CD4-positive, CD25-positive, alpha-beta regulatory T cell (primary cell): ENCODE results near the gene PRKCE. TPM values are rescaled to one million over a fixed set of nuclear protein-coding genes. Genes with fewer than 3 reads are reported as not detected.

Source experiments
- ATAC-seq, 2 donors: fragments of 150-1000 bp; cut with Tn5 transposase; one replicate each; pipeline ENCODE4 v1.10.0; 2021; ENCODE audit warnings: low read depth in 2 of 2, moderate number of reproducible peaks in 2 of 2, moderate library complexity in 1 of 2
- DNase-seq, 3 donors: peaks; one replicate each; pipeline versions ENCODE4 v3.0.0 to v3.0.0-alpha.2; 2012 to 2022; ENCODE audit warnings: mixed read lengths in 1 of 3
- H3K27ac ChIP-seq: one replicate; pipeline ENCODE4 v1.7.0; 2013; ENCODE audit warnings: mild to moderate bottlenecking, low read length; ENCODE audit not compliant: insufficient read depth, poor library complexity, severe bottlenecking
- H3K27me3 ChIP-seq: one replicate; pipeline ENCODE4 v1.7.0; 2013; ENCODE audit warnings: low read length; ENCODE audit not compliant: control insufficient read depth, insufficient read depth
- H3K36me3 ChIP-seq: one replicate; pipeline ENCODE4 v1.7.0; 2013; ENCODE audit warnings: mild to moderate bottlenecking, low read length, moderate library complexity; ENCODE audit not compliant: control insufficient read depth, insufficient read depth
- H3K4me1 ChIP-seq: 2 replicates; pipeline ENCODE4 v1.7.0; 2013; ENCODE audit warnings: mild to moderate bottlenecking, low read length; ENCODE audit not compliant: insufficient read depth, control insufficient read depth, poor library complexity, severe bottlenecking
- H3K4me3 ChIP-seq: one replicate; pipeline ENCODE4 v1.7.0; 2013; ENCODE audit warnings: low read depth, mild to moderate bottlenecking, low read length, moderate library complexity
- H3K9me3 ChIP-seq, 2 experiments: 1 replicate in 1 of 2; 2 replicates in 1 of 2; pipeline ENCODE4 v1.7.0; 2013; ENCODE audit warnings: low read length in 2 of 2, mild to moderate bottlenecking in 1 of 2, moderate library complexity in 1 of 2; ENCODE audit not compliant: control insufficient read depth in 2 of 2
- H3K27ac Mint-ChIP-seq, 3 donors: one replicate each; pipeline ENCODE4 v1.8.0; 2020 to 2022; ENCODE audit warnings: mild to moderate bottlenecking in 3 of 3, mixed read lengths in 3 of 3, moderate library complexity in 2 of 3
- H3K27me3 Mint-ChIP-seq: one replicate; pipeline ENCODE4 v1.8.0; 2022; ENCODE audit warnings: mild to moderate bottlenecking, mixed read lengths
- H3K36me3 Mint-ChIP-seq: one replicate; pipeline ENCODE4 v1.8.0; 2020; ENCODE audit warnings: mixed read lengths
- H3K4me1 Mint-ChIP-seq, 4 donors: one replicate each; pipeline ENCODE4 v1.8.0; 2020 to 2022; ENCODE audit warnings: mixed read lengths in 4 of 4, mild to moderate bottlenecking in 1 of 4
- H3K4me3 Mint-ChIP-seq, 4 donors: one replicate each; pipeline ENCODE4 v1.8.0; 2020 to 2022; ENCODE audit warnings: mild to moderate bottlenecking in 4 of 4, mixed read lengths in 4 of 4, moderate library complexity in 3 of 4
- H3K9me3 Mint-ChIP-seq, 7 donors: one replicate each; pipeline ENCODE4 v1.8.0; 2020 to 2022; ENCODE audit warnings: mixed read lengths in 7 of 7, mild to moderate bottlenecking in 3 of 7, moderate library complexity in 2 of 7
- polyA plus RNA-seq, 4 donors: library from polyadenylated mRNA; unstranded; fragments of 300-500 nt; fragmentation: Illumina TruSeq; gene quantifications; one replicate each; pipeline ENCODE4 v1.2.3, GENCODE V29; 2021
- total RNA-seq: library from RNA; stranded (reverse); gene quantifications from one replicate; pipeline ENCODE4 v1.2.3, GENCODE V29; 2022

PRKCE gene
- total and polyA plus RNA-seq, 5 donors from 2014 or later: 0.78 to 16.5 (median 1.3) TPM

DNA sequence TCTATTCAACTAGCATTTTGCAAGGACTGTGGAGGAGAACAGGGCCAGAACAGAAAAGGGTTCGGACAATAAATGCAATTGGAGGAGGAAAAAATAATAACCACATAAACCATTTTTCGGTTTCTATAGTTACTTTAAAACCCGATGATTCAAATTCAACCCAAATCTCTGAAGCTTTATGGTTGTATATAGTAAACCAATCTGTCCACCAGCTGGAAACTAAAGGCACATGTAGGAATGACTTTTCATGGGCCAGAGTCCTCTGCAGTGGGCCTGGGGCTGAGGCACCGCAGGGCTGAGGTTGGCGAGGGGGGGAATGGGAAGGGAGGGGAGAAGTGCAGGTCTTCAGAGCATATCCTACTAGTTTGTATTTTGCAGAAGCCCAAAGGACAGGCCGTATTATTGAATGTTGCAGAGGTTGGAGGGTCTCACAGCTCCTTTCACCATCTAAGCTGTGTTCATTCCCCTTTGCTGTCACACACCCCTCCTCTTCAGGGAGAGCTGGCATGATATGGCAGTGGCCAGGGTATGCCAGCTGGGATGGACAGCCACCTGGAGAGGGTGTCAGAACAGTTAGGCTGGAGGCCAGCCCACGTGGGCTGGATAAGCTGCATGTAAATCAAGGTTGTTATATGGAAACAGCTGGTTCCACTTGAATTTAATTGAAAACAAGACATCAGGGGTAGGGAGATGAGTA lies 267.1 kb downstream of the PRKCE start:
- peaks cover 0 to 3% (median 0%) of the 10 kb centered on the region in 4 donors for H3K4me1 Mint-ChIP-seq
- H3K9me3 ChIP-seq: no peaks in the 10 kb centered on the region
- no peak overlapping the region for H3K4me3 Mint-ChIP-seq
- no peaks in the 10 kb centered on the region for H3K36me3 Mint-ChIP-seq
- H3K27ac ChIP-seq: no peak overlapping the region
- no peaks in the 10 kb centered on the region for H3K9me3 Mint-ChIP-seq
- ATAC-seq: no peak
- H3K4me3 ChIP-seq: no peak overlapping the region
- H3K27ac Mint-ChIP-seq: no peak overlapping the region
- H3K27me3 ChIP-seq: no peaks in the 10 kb centered on the region
- H3K4me1 ChIP-seq: no peaks in the 10 kb centered on the region
- no peak for DNase-seq
- no peaks in the 10 kb centered on the region for H3K27me3 Mint-ChIP-seq
- H3K36me3 ChIP-seq: no peaks in the 10 kb centered on the region

DNA sequence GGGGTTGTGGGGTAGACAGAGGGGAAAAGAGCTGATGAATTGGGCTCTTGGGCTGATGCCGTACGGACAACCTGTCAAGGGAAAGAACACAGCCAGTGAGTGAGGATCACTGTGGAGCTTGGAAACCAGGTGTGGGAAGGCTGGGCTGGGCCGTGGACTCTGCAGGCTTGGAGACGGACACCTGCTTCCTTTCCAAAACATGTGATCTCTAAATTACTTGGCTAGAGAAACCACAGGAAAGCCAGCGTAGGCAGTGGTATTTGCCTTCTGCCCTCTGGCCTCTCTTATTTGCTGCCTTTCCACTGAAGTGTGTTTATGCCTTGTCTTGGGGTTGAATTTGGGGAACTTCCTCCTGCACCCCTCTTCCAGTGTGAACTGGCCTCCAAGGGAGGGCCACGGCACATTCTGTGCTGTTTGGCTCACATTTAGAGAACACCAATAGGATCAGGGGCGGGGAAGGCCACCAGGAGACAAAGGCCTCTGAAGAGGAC lies 267.7 kb downstream of the PRKCE start:
- ATAC-seq (no peak), DNase-seq (no peak)
- H3K27me3 Mint-ChIP-seq: no peaks in the 10 kb centered on the region
- no peak overlapping the region for H3K4me3 ChIP-seq
- no peak overlapping the region for H3K27ac Mint-ChIP-seq
- H3K27ac ChIP-seq: no peak overlapping the region
- H3K36me3 Mint-ChIP-seq: no peaks in the 10 kb centered on the region
- H3K9me3 ChIP-seq: no peaks in the 10 kb centered on the region
- H3K36me3 ChIP-seq: no peaks in the 10 kb centered on the region
- H3K4me1 Mint-ChIP-seq: peaks cover 0 to 5% (median 0%) of the 10 kb centered on the region in 4 donors
- H3K27me3 ChIP-seq: no peaks in the 10 kb centered on the region
- H3K9me3 Mint-ChIP-seq: no peaks in the 10 kb centered on the region
- no peak overlapping the region for H3K4me3 Mint-ChIP-seq
- H3K4me1 ChIP-seq: no peaks in the 10 kb centered on the region

DNA sequence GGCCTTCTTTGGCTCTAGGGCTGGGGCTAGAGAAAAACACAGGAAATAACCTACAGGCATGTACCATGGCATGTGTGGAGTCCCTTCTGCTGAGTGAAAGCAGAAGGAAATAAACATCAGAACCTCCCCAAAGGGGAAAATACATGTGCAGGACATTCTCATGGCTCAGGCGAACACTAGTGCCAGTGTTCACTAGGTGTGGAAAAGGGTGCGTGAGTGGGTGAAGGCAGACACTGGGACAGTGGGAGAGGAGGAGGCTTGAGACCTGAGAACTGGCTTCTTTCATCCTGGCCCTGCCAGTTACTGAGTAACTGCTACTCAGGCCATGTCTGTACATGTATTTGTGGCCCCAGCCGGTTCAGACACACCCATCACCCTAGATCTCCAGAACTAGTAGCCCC lies 268.2 kb downstream of the PRKCE start:
- H3K27me3 Mint-ChIP-seq: no peaks in the 10 kb centered on the region
- Histone ChIP-seq H3K36me3 (no peaks in the 10 kb centered on the region), H3K4me3 (no peak overlapping the region), H3K27ac (no peak overlapping the region), H3K9me3 (no peaks in the 10 kb centered on the region), H3K27me3 (no peaks in the 10 kb centered on the region), H3K4me1 (no peaks in the 10 kb centered on the region)
- no peaks in the 10 kb centered on the region for H3K9me3 Mint-ChIP-seq
- ATAC-seq (no peak), DNase-seq (no peak)
- H3K36me3 Mint-ChIP-seq: no peaks in the 10 kb centered on the region
- no peak overlapping the region for H3K27ac Mint-ChIP-seq
- no peak overlapping the region for H3K4me3 Mint-ChIP-seq
- H3K4me1 Mint-ChIP-seq: peaks cover 0 to 7% (median 0%) of the 10 kb centered on the region in 4 donors

GRCh38 chr2:45921921-45922320 lies 270.4 kb downstream of the PRKCE start:
- Mint-ChIP-seq H3K36me3 (no peaks in the 10 kb centered on the region), H3K9me3 (no peaks in the 10 kb centered on the region), H3K4me3 (no peak overlapping the region), H3K4me1 (peaks cover 0 to 7% (median 0%) of the 10 kb centered on the region in 4 donors), H3K27me3 (no peaks in the 10 kb centered on the region), H3K27ac (no peak overlapping the region)
- H3K9me3 ChIP-seq: no peaks in the 10 kb centered on the region
- H3K4me1 ChIP-seq: no peaks in the 10 kb centered on the region
- no peak overlapping the region for H3K4me3 ChIP-seq
- H3K27me3 ChIP-seq: no peaks in the 10 kb centered on the region
- no peak for ATAC-seq
- no peak for DNase-seq
- no peaks in the 10 kb centered on the region for H3K36me3 ChIP-seq
- H3K27ac ChIP-seq: no peak overlapping the region

GRCh38 chr2:45922577-45922988 lies 271.1 kb downstream of the PRKCE start:
- Histone ChIP-seq H3K4me1 (no peaks in the 10 kb centered on the region), H3K27ac (no peak overlapping the region), H3K4me3 (no peak overlapping the region), H3K9me3 (no peaks in the 10 kb centered on the region), H3K27me3 (no peaks in the 10 kb centered on the region), H3K36me3 (no peaks in the 10 kb centered on the region)
- no peaks in the 10 kb centered on the region for H3K9me3 Mint-ChIP-seq
- DNase-seq: no peak
- peaks cover 0 to 7% (median 0%) of the 10 kb centered on the region in 4 donors for H3K4me1 Mint-ChIP-seq
- H3K27ac Mint-ChIP-seq: no peak overlapping the region
- no peak for ATAC-seq
- H3K4me3 Mint-ChIP-seq: no peak overlapping the region
- no peaks in the 10 kb centered on the region for H3K27me3 Mint-ChIP-seq
- H3K36me3 Mint-ChIP-seq: no peaks in the 10 kb centered on the region

DNA sequence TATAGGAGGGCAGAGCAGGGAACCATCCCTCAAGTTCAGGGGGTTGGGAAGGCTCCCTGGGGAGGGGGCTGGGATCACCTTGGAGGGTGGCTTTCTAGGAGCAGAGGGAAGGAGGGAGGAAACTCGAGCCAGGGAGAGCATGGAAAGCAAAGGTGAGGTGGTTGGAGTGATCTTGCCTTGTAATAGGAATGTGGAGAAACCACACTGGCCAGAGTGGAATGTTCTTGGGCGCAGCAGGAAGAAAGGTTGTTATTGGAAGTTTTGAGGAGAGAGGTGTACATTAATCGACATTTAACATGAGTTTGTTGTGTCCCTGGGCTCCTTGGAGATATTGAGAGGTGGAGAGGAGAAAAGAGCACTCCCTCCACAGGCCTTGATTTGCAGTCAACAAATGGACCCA lies 272.2 kb downstream of the PRKCE start:
- H3K27ac Mint-ChIP-seq: peak overlapping the region in 1 of 3 donors; percentile 28
- DNase-seq (no peak), ATAC-seq (no peak)
- H3K4me1 ChIP-seq: no peaks in the 10 kb centered on the region
- H3K27me3 Mint-ChIP-seq: no peaks in the 10 kb centered on the region
- H3K9me3 ChIP-seq: no peaks in the 10 kb centered on the region
- no peaks in the 10 kb centered on the region for H3K9me3 Mint-ChIP-seq
- H3K4me3 Mint-ChIP-seq: no peak overlapping the region
- no peak overlapping the region for H3K4me3 ChIP-seq
- H3K4me1 Mint-ChIP-seq: peaks cover 0 to 7% (median 0%) of the 10 kb centered on the region in 4 donors
- no peak overlapping the region for H3K27ac ChIP-seq
- no peaks in the 10 kb centered on the region for H3K36me3 Mint-ChIP-seq
- no peaks in the 10 kb centered on the region for H3K27me3 ChIP-seq
- H3K36me3 ChIP-seq: no peaks in the 10 kb centered on the region

DNA sequence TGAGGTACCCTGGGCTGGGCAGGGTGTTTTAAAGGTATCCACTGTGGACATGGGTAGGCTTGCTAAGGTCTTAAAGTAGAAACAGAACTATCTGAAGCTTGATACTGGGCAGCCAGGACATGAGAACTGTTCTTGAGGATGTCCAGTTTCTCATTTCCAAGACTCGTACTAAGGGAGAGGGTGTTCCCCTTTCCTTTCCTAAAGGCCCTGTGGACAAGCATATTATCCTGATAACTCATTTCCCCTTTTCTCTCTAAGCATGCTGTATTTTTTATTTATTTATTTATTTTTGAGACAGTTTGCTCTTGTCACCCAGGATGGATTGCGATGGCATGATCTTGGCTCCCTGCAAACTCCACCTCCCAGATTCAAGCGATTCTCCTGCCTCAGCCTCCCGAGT lies 273.6 kb downstream of the PRKCE start:
- H3K4me1 Mint-ChIP-seq: peaks cover 0 to 9% (median 0%) of the 10 kb centered on the region in 4 donors
- Histone ChIP-seq H3K27ac (no peak overlapping the region), H3K27me3 (no peaks in the 10 kb centered on the region), H3K4me3 (no peak overlapping the region), H3K36me3 (no peaks in the 10 kb centered on the region), H3K9me3 (no peaks in the 10 kb centered on the region), H3K4me1 (no peaks in the 10 kb centered on the region)
- no peak for ATAC-seq
- DNase-seq: no peak
- H3K27me3 Mint-ChIP-seq: no peaks in the 10 kb centered on the region
- H3K9me3 Mint-ChIP-seq: no peaks in the 10 kb centered on the region
- no peak overlapping the region for H3K4me3 Mint-ChIP-seq
- no peak overlapping the region for H3K27ac Mint-ChIP-seq
- no peaks in the 10 kb centered on the region for H3K36me3 Mint-ChIP-seq
